ENCODE measurements around the gene PLEK.

The PLEK gene

GRCh38 chr2:68319398-68320117 is 45.5 kb upstream of the PLEK start, which contains the start of gene CNRIP1 (continued):
- TF ChIP-seq ZEB2 (tag by site-specific recombination; IDR thresholded peaks at IDR 0.05): 0 out of 2 replicates have a peak, but pooled peaks have one; percentile 42
- no peak for TF ChIP-seq ZNF596 (tag by site-specific recombination; IDR thresholded peaks at IDR 0.05)
- TF ChIP-seq PRDM4 (tag by site-specific recombination; IDR thresholded peaks at IDR 0.05): peak; percentile 98
- peak; percentile 84 for TF ChIP-seq ZBTB17 (tag by site-specific recombination; IDR thresholded peaks at IDR 0.05)
- no peak for TF ChIP-seq HOXA7 (CRISPR knock-in tag; IDR thresholded peaks at IDR 0.05; ENCODE audit: borderline replicate concordance)
- no peak for TF ChIP-seq ZNF777 (tag by site-specific recombination; IDR thresholded peaks at IDR 0.05; ENCODE audit: borderline replicate concordance)
- TF ChIP-seq ZNF341 (tag by site-specific recombination; IDR thresholded peaks at IDR 0.05; ENCODE audit: low read depth): peak; percentile 94
- peak; percentile 47; the same call in 1 of the 2 replicates for TF ChIP-seq OVOL3 (tag by site-specific recombination; IDR thresholded peaks at IDR 0.05)
- peak; percentile 24; the same call in 1 of the 2 replicates for TF ChIP-seq ZBTB8A (tag by site-specific recombination; IDR thresholded peaks at IDR 0.05)
- TF ChIP-seq MEIS1 (CRISPR knock-in tag; IDR thresholded peaks at IDR 0.05; ENCODE audit: borderline replicate concordance): no peak
- no peak for TF ChIP-seq ZNF26 (tag by site-specific recombination; IDR thresholded peaks at IDR 0.05)
- TF ChIP-seq ZNF449 (tag by site-specific recombination; IDR thresholded peaks at IDR 0.05): no peak
- no peak for TF ChIP-seq ZNF555 (tag by site-specific recombination; conservative IDR thresholded peaks at IDR 0.05)
- peak; percentile 51 for TF ChIP-seq WT1 (tag by site-specific recombination; IDR thresholded peaks at IDR 0.05)
- 0 out of 2 replicates have a peak, but pooled peaks have one; percentile 32 for TF ChIP-seq ZNF501 (tag by site-specific recombination; IDR thresholded peaks at IDR 0.05)
- no peak for TF ChIP-seq ZNF426 (tag by site-specific recombination; IDR thresholded peaks at IDR 0.05)
- TF ChIP-seq ZNF121 (tag by site-specific recombination; IDR thresholded peaks at IDR 0.05): no peak
- TF ChIP-seq ZNF626 (tag by site-specific recombination; IDR thresholded peaks at IDR 0.05): no peak
- TF ChIP-seq KLF8 (tag by site-specific recombination; IDR thresholded peaks at IDR 0.05): peak; percentile 43; the same call in 1 of the 2 replicates
- no peak for TF ChIP-seq ZNF350 (tag by site-specific recombination; IDR thresholded peaks at IDR 0.05)
- TF ChIP-seq ZNF133 (tag by site-specific recombination; IDR thresholded peaks at IDR 0.05): no peak
- no peak for TF ChIP-seq ZNF610 (tag by site-specific recombination; IDR thresholded peaks at IDR 0.05; ENCODE audit: borderline replicate concordance)
- no peak for TF ChIP-seq PRDM6 (tag by site-specific recombination; IDR thresholded peaks at IDR 0.05)
- TF ChIP-seq SCRT1 (tag by site-specific recombination; IDR thresholded peaks at IDR 0.05; ENCODE audit: borderline replicate concordance): no peak

Measured in HEK293 (cell line).